Rectal smooth muscle tissue (tissue), 1 donor: ENCODE measurements around the gene BPIFB2.

Experiments used
- H3K27ac ChIP-seq: one replicate; pipeline ENCODE4 v1.7.0; 2013; ENCODE audit warnings: low read depth, low read length, inconsistent platforms
- H3K27me3 ChIP-seq: one replicate; pipeline ENCODE4 v1.7.0; 2013; ENCODE audit warnings: low read length; ENCODE audit not compliant: control insufficient read depth, insufficient read depth
- H3K36me3 ChIP-seq: one replicate; pipeline ENCODE4 v1.7.0; 2013; ENCODE audit warnings: low read length; ENCODE audit not compliant: control insufficient read depth, insufficient read depth
- H3K4me1 ChIP-seq: one replicate; pipeline ENCODE4 v1.7.0; 2013; ENCODE audit warnings: low read length; ENCODE audit not compliant: control insufficient read depth, insufficient read depth
- H3K4me3 ChIP-seq: one replicate; pipeline ENCODE4 v1.7.0; 2013; ENCODE audit warnings: low read length
- H3K9ac ChIP-seq: one replicate; pipeline ENCODE4 v1.7.0; 2013; ENCODE audit warnings: low read length

Gene BPIFB2

GRCh38 chr20:33071198-33071597 is 63.7 kb downstream of the BPIFB2 start:
- H3K27me3 ChIP-seq = no peaks in the 10 kb centered on the region
- H3K27ac ChIP-seq = no peak overlapping the region
- H3K9ac ChIP-seq = no peak overlapping the region
- H3K4me3 ChIP-seq = no peak overlapping the region
- no peaks in the 10 kb centered on the region for H3K36me3 ChIP-seq
- H3K4me1 ChIP-seq = no peaks in the 10 kb centered on the region

DNA sequence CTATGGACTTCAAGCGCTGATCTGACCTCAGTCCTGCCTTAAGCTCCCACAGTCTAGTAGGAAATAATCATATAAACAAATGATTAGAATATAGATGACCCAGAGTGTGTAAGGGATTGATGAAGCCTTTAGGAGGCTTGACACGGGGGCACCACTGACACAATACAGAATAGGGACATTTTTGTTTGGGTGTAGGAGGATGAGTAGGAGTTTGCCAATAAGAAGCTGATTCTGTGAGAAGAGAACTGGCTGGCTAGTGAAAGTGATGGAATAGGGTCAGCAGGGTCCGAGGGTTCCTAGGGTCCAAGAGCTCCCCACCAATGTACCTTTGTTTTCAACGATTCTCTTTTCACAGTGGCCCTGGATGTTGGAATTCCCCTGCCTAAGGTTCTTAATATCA is 64.9 kb downstream of the BPIFB2 start:
- H3K27ac ChIP-seq = no peak overlapping the region
- no peak overlapping the region for H3K9ac ChIP-seq
- no peak overlapping the region for H3K4me3 ChIP-seq
- H3K36me3 ChIP-seq = no peaks in the 10 kb centered on the region
- no peaks in the 10 kb centered on the region for H3K4me1 ChIP-seq
- H3K27me3 ChIP-seq = no peaks in the 10 kb centered on the region

GRCh38 chr20:33072813-33073212 is 65.3 kb downstream of the BPIFB2 start:
- H3K4me1 ChIP-seq = no peaks in the 10 kb centered on the region
- no peaks in the 10 kb centered on the region for H3K36me3 ChIP-seq
- H3K27me3 ChIP-seq = no peaks in the 10 kb centered on the region
- H3K9ac ChIP-seq = no peak overlapping the region
- no peak overlapping the region for H3K27ac ChIP-seq
- H3K4me3 ChIP-seq = no peak overlapping the region
